NCI-H2081 treated with DMSO at 0.1 percent for 48 hours (cell line): Measurements from ENCODE around the gene CTSC.
"Not testable (repeated sequence)": the region's sequence is repeated elsewhere in the genome, so short reads cannot be mapped to it uniquely, and the experiment has no call there.

Experiments
- DNase-seq: peaks from one replicate; lab custom pipeline; 2025; lab: John Stamatoyannopoulos, UW

The CTSC gene

DNA sequence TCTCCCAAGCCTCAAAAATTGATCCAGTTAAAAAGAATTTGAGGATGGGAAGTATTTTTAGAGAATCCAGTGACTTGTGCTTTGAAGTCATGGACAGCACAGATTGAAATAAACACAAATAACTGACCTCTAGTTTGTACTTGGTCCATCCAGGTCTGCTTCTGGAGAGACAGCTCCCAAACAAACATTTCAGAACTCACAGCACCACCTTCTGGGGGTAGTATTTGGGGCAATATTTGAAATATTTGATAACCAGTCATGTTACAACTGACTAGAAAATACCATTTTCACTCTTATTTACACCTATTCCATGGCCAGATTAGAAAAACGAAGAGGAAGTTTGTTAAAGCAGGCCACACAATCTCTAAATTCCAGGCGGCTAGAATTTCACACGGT, 56.2 kb downstream of the CTSC start:
- no peak for DNase-seq

DNA sequence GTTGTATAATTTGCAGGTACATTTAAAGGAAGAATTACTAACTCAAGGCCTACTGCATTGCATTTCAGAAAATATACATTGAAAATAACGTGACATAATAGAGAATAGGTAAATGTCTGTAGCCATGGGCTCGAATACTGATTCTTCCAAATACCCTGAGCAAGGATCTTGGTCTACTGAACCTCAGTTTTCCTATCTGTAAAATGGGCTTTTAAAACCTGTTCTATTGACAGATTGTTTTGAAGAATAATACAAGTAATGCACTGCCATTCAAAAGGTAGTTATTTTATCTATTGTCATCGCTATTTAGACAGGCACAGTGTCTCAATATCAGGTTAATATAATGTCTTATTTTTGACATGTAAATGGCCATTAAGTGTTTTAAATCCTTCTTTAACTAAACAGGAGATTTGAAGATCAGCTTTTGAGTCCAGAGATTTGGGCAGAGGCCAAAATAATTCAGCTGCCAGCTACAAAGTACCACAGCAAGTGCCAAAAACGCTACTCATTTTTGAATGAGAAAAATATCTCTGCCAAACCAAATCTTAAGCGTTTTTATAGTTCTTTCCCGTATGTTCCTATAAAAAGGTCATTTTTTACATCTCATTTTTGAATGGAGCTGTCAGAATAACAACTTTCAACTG, 56.7 kb downstream of the CTSC start:
- no peak for DNase-seq

DNA sequence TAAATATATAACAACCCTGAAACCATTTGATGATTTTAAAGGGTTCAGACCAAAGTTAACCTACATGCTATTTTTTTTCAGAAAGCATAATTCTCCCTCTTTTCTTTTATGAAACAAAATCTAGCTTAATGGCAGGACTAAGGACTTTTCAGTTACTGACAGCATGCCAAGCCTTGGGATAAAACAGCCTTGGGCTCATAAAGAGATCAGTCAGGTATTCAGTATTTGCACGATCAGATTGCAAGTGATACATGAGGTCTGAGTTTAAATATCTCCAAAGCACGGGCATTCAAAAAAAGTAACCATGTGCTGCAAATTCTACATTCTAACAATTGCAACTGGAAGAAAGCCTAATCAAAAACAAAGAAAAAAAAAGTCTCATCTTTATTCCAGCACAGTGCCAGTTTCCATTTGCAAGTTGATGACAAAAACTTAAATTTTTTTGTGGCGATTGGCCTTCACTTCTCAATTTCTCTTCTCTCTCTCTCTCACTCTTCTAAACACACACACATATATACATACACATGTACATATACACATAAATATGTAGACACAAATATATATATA, 60.1 kb downstream of the CTSC start:
- DNase-seq, result no peak

DNA sequence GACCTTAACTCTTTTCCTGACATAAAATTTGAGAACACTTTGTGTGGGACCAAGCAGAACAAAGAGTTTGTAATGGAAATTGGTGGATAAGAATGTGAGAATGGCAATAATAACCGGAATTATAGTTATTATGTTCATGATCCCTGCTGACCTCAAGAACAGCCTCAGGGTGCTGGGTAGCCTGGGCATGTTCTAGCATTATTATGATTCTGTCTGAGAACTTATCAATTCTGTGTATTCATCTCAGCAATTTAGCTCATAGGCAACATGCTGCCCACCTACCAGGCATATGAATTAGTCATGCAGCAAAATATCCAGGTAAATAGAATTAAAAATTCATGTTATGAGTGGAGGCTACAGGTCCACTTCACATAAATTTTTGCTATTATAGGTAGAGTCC, 61.9 kb downstream of the CTSC start:
- DNase-seq, result no peak

DNA sequence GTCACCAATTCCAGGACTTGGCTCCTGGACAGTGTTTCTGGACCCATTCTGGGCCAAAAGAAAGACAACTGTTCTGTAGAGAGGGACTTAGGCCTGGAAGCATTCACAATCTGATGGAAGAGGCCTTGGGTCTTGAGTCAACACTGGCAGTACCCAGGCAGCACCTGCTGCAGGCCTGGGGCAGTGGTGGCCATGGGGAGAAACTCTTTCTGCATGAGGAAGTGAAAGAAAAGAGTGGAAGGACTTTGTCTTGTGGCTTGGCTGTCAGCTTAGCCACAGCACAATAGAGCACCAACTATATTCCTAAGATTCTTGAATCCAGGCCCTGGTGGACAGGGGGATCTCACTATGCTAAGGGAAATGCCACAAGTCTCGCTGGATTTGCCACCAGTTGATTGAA, 70.6 kb downstream of the CTSC start:
- no peak for DNase-seq

DNA sequence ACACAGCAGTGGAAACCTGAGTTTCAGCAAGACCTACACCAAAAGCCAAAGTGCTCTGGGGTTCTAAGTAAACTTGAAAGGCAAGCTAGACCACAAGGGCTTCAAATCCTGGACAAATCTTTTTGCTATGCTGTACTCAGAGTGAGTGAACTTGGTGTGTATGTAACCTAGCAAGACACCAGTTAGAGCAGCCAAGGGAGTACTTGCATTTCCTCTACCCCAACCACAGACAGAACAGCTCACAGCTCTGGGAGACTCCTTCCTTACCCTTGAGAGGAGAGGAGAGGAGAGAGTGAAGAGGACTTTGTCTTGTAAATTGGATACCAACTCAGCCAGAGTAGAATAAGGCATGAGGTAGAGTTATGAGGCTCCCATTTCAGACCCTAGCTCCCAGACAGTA, 71.4 kb downstream of the CTSC start:
- DNase-seq, result no peak

DNA sequence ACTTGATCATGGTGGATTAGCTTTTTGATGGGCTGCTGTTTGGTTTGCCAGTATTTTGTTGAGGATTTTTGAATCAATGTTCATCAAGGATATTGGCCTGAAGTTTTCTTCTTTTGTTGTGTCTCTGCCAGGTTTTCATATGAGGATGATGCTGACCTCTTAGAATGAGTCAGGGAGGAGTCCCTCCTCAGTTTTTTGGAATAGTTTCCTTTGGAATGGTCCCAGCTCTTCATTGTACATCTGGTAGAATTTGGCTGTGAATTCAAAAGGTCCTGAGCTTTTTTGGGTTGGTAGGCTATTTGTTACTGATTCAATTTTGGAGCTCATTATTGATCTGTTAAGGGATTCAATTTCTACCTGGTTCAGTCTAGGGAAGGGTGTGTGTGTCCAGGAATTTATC, 78.1 kb downstream of the CTSC start:
- no peak for DNase-seq

DNA sequence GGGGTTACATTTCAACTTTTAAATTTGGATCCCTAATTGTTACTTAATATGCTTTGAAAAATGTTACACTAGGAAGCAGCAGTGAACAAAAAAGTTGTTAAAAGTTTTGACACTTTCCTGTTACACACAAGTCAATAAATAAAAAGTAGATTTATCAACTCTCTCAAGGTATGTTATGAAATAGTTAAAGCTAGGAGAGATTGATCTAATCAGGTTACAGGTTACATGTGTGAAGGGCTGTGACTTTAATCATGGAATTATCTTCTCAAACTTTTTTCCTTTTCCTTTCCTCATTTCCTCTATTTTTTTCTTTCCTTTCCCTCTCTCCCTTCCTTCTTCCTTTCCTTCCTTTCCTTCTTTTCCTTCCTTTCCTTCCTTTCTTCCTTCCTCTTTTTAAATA, 85.3 kb downstream of the CTSC start:
- DNase-seq, result no peak

DNA sequence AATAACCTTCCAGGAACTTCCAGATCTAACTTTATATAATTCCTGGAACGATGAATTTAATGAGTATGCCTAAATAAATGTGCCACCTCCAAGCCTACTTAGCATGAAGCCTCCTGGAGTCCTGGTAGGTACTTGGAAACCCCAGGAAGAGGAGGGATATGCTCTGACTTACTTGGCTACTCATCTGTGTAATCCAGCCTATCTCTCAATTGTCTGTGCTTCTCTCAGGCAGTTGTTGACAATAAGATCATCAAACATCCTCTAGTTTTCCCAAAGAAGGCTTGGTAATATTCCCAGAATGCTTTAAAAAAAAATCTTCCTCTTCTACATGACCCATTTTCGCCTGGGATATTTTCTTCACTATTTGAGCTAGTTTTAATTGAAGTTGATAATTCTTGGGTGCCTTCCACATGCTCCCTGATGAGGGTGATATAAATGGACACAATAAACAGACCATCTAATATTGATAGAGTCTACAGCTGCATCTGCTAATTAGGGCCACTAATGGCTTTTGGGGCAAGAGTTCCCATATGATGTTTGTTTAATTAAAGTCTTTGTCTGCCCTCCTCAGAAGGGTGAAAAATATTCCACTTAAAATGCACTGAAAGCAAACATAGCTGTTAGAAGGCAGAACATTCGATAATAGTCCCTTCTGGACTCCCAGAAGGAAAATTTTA, 86.8 kb downstream of the CTSC start:
- no peak for DNase-seq

DNA sequence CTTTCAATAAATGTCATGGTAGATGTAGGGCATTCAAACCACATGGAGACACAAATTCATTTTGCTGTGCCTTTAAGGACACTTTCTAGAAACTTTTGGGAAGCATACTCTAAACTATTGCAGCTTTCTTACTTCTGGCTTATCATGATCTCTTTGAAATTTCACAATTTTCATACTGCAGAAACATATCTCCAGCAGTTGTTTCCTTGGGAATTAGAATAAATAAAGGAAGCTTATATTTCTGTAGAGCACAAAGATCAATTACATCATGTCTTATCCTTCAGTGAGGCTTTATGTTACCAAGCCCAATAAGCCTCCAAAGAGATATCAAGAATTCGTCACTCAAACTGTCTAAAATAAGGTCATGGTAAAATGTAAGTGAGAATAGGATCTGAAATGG, 87.8 kb downstream of the CTSC start:
- DNase-seq, result no peak

DNA sequence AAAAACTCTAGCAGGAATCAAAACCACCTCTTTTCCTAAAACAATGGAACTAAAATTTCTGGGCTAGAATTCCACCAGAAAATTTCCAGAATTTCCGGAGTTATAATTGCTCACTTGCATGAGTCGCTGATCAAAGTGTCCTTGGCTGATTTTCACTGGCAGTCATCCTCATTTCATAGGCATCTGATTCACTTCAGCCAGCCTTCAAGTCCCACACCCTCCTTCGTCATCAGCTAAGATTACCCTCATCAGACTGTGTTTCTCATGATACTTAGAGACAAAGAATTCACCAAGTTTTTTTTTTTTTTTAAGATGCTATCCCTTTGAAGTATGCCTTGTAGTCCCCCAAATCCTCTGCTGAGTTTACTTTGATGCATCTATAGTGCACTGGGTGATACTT, 90.8 kb downstream of the CTSC start:
- no peak for DNase-seq

DNA sequence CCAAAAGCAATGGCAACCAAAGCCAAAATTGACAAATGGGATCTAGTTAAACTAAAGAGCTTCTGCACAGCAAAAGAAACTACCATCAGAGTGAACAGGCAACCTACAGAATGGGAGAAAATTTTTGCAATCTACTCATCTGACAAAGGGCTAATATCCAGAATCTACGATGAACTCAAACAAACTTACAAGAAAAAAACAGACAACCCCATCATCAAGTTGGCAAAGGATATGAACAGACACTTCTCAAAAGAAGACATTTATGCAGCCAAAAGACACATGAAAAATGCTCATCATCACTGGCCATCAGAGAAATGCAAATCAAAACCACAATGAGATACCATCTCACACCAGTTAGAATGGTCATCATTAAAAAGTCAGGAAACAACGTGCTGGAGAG, 92.0 kb downstream of the CTSC start:
- DNase-seq, result not testable (repeated sequence)
